DOHH2 (cell line): ENCODE measurements around the gene HECW1.

Experiments
- H3F3A ChIP-seq: fragments of 200-600 bp; sonication (generic), shearing (Covaris generic); 2 replicates; pipeline ENCODE4 v1.6.0; 2016; ENCODE audit warnings: antibody characterized with exemption, mild to moderate bottlenecking; ENCODE audit not compliant: control insufficient read depth, insufficient read depth
- H3K27ac ChIP-seq: fragments of 200-600 bp; sonication (generic); 2 replicates; pipeline ENCODE4 v1.5.1; 2014; ENCODE audit warnings: low read depth, mild to moderate bottlenecking, low read length, moderate library complexity
- H3K27me3 ChIP-seq: fragments of 200-600 bp; sonication (generic); 2 replicates; pipeline ENCODE4 v1.6.1; 2014; ENCODE audit warnings: mild to moderate bottlenecking, low read length, mixed read lengths; ENCODE audit not compliant: control insufficient read depth
- H3K36me3 ChIP-seq: fragments of 200-600 bp; sonication (generic); 2 replicates; pipeline ENCODE4 v1.6.1; 2014; ENCODE audit warnings: mild to moderate bottlenecking, low read length, moderate library complexity, mixed read lengths; ENCODE audit not compliant: control insufficient read depth
- H3K4me1 ChIP-seq: fragments of 200-600 bp; sonication (generic); 2 replicates; pipeline ENCODE4 v1.6.1; 2014; ENCODE audit warnings: mild to moderate bottlenecking, low read length, mixed read lengths; ENCODE audit not compliant: control insufficient read depth
- H3K4me2 ChIP-seq: fragments of 200-600 bp; sonication (generic); 2 replicates; pipeline ENCODE4 v1.6.0; 2014; ENCODE audit warnings: mild to moderate bottlenecking, low read length, moderate library complexity
- H3K4me3 ChIP-seq: fragments of 200-600 bp; sonication (generic); 2 replicates; pipeline ENCODE4 v1.5.1; 2014; ENCODE audit warnings: mild to moderate bottlenecking, low read length, mixed read lengths
- H3K79me2 ChIP-seq: fragments of 200-600 bp; sonication (generic); 2 replicates; pipeline ENCODE4 v1.6.1; 2014; ENCODE audit warnings: mild to moderate bottlenecking, low read length, mixed read lengths; ENCODE audit not compliant: control insufficient read depth
- H3K9me2 ChIP-seq: fragments of 200-600 bp; sonication (generic); replicated peaks from 2 replicates; pipeline ENCODE4 v1.6.1; 2014; ENCODE audit warnings: mild to moderate bottlenecking, low read length, mixed read lengths; ENCODE audit not compliant: control insufficient read depth
- H3K9me3 ChIP-seq: fragments of 200-600 bp; sonication (generic); 2 replicates; pipeline ENCODE4 v1.6.1; 2014; ENCODE audit warnings: antibody characterized with exemption, low read length, mixed read lengths; ENCODE audit not compliant: control insufficient read depth, insufficient read depth
- H4K20me1 ChIP-seq: fragments of 200-600 bp; sonication (generic); 2 replicates; pipeline ENCODE4 v1.6.0; 2014; ENCODE audit warnings: low read depth, mild to moderate bottlenecking, antibody characterized with exemption, low read length, moderate library complexity; ENCODE audit not compliant: control insufficient read depth, insufficient read depth
- CTCF ChIP-seq: fragments of 200-600 bp; sonication (generic); IDR thresholded peaks from one replicate; pipeline ENCODE4 v1.5.1; 2014; ENCODE audit warnings: antibody characterized with exemption, mild to moderate bottlenecking, low read depth, low read length; ENCODE audit not compliant: poor library complexity, severe bottlenecking
- EZH2phosphoT487 ChIP-seq: fragments of 200-600 bp; sonication (generic); IDR thresholded peaks from 2 replicates; pipeline ENCODE4 v1.6.1; 2017; ENCODE audit warnings: borderline replicate concordance, mild to moderate bottlenecking, antibody characterized with exemption, low read length, moderate library complexity, mixed read lengths

HECW1 gene

GRCh38 chr7:43443381-43443780, 330.9 kb downstream of the HECW1 start:
- Histone ChIP-seq H3K27me3 (no peaks in the 10 kb centered on the region), H3K27ac (no peak overlapping the region), H3K36me3 (no peaks in the 10 kb centered on the region), H3K4me1 (no peaks in the 10 kb centered on the region), H4K20me1 (no peaks in the 10 kb centered on the region), H3K9me3 (no peaks in the 10 kb centered on the region), H3F3A (no peaks in the 10 kb centered on the region), H3K4me3 (no peak overlapping the region), H3K9me2 (no peaks in the 10 kb centered on the region), H3K79me2 (no peaks in the 10 kb centered on the region), H3K4me2 (no peak overlapping the region)
- no peak for TF ChIP-seq EZH2phosphoT487
- TF ChIP-seq CTCF, result no peak

- no peaks in the 10 kb centered on the region for H3K4me1 ChIP-seq
- no peaks in the 10 kb centered on the region for H3K36me3 ChIP-seq
- H3K27me3 ChIP-seq, result peaks cover 3% of the 10 kb centered on the region; the same call in 1 of the 2 replicates
- no peak for TF ChIP-seq EZH2phosphoT487
- TF ChIP-seq CTCF, result no peak
- no peak overlapping the region for H3K4me3 ChIP-seq
- no peaks in the 10 kb centered on the region for H3K79me2 ChIP-seq
- H4K20me1 ChIP-seq, result no peaks in the 10 kb centered on the region
- no peaks in the 10 kb centered on the region for H3K9me3 ChIP-seq
- no peaks in the 10 kb centered on the region for H3K9me2 ChIP-seq
- no peak overlapping the region for H3K4me2 ChIP-seq
- no peaks in the 10 kb centered on the region for H3F3A ChIP-seq
- H3K27ac ChIP-seq, result no peak overlapping the region
These were observed 332.5 kb downstream of the HECW1 start for GRCh38 chr7:43444711-43445578.

- H3K27me3 ChIP-seq, result peaks cover 17% of the 10 kb centered on the region
- H3K27ac ChIP-seq, result no peak overlapping the region
- no peaks in the 10 kb centered on the region for H4K20me1 ChIP-seq
- no peak overlapping the region for H3K4me2 ChIP-seq
- no peaks in the 10 kb centered on the region for H3K4me1 ChIP-seq
- H3K9me3 ChIP-seq, result no peaks in the 10 kb centered on the region
- no peaks in the 10 kb centered on the region for H3F3A ChIP-seq
- TF ChIP-seq CTCF (no peak), EZH2phosphoT487 (no peak)
- no peaks in the 10 kb centered on the region for H3K9me2 ChIP-seq
- no peaks in the 10 kb centered on the region for H3K36me3 ChIP-seq
- H3K79me2 ChIP-seq, result no peaks in the 10 kb centered on the region
- no peak overlapping the region for H3K4me3 ChIP-seq
These were observed 337.1 kb downstream of the HECW1 start for GRCh38 chr7:43449577-43449976.
